Measurements from ENCODE around the gene BCL7A. TPM values are rescaled to one million over a fixed set of nuclear protein-coding genes. Genes with fewer than 3 reads are reported as not detected.

Gene BCL7A
- total RNA-seq, 1 donor = 12.2 TPM

DNA sequence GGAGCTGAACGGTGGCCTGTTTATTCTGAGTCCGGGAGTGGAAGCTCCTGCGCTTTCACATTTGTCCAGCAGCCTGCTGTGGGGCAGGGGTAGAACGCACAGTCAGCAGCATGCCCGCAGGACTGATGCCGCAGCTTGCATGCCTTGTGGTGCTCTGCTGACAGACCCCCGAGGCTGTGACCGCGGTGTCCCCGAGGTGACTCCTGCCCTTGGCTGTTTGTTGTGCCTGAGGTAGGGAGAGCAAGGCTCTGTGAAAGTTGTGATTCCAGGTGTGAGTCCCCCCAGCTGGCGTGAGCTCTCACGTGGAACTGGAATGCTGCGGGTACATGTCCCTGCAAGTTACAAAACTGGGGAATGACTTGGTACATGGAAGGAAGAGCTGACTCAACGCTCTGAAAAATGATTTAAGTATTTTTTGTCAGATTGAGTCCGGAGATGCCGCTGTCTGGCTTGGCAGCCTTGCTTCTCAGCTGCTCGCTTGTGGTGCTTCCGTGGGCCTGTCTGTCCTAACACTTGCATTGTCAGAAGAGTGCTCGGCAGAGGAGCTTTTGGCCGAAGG is 75.0 kb downstream of the BCL7A start:
- DNase-seq (ENCODE audit: low read depth) = peak; percentile 42
- no peak overlapping the region for H3K4me3 ChIP-seq (ENCODE audit: low read depth, low read length)
- TF ChIP-seq, protein P1, sequence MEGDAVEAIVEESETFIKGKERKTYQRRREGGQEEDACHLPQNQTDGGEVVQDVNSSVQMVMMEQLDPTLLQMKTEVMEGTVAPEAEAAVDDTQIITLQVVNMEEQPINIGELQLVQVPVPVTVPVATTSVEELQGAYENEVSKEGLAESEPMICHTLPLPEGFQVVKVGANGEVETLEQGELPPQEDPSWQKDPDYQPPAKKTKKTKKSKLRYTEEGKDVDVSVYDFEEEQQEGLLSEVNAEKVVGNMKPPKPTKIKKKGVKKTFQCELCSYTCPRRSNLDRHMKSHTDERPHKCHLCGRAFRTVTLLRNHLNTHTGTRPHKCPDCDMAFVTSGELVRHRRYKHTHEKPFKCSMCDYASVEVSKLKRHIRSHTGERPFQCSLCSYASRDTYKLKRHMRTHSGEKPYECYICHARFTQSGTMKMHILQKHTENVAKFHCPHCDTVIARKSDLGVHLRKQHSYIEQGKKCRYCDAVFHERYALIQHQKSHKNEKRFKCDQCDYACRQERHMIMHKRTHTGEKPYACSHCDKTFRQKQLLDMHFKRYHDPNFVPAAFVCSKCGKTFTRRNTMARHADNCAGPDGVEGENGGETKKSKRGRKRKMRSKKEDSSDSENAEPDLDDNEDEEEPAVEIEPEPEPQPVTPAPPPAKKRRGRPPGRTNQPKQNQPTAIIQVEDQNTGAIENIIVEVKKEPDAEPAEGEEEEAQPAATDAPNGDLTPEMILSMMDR (IDR thresholded peaks at IDR 0.05; ENCODE audit: insufficient read depth, low read length) = no peak

DNA sequence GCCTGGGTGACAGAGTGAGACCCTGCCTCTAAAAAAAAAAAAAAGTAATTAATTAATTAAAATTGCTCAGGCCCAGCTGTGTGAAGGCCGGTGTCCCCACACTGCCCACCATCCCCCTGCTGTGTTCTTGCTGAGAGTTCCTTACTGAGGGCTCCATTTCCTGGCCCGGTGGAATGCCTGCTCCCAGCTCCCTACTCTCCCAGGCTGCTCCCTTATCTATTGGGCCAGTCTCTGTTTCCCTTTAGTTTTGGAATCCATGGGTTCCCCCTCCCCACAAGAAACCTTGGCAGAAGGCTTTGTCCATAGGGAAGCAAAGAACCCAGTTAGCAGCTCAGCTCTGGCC is 75.9 kb downstream of the BCL7A start:
- DNase-seq (ENCODE audit: low read depth) = no peak
- TF ChIP-seq, protein P1 (IDR thresholded peaks at IDR 0.05; ENCODE audit: insufficient read depth, low read length) = no peak
- H3K4me3 ChIP-seq (ENCODE audit: low read depth, low read length) = no peak overlapping the region

DNA sequence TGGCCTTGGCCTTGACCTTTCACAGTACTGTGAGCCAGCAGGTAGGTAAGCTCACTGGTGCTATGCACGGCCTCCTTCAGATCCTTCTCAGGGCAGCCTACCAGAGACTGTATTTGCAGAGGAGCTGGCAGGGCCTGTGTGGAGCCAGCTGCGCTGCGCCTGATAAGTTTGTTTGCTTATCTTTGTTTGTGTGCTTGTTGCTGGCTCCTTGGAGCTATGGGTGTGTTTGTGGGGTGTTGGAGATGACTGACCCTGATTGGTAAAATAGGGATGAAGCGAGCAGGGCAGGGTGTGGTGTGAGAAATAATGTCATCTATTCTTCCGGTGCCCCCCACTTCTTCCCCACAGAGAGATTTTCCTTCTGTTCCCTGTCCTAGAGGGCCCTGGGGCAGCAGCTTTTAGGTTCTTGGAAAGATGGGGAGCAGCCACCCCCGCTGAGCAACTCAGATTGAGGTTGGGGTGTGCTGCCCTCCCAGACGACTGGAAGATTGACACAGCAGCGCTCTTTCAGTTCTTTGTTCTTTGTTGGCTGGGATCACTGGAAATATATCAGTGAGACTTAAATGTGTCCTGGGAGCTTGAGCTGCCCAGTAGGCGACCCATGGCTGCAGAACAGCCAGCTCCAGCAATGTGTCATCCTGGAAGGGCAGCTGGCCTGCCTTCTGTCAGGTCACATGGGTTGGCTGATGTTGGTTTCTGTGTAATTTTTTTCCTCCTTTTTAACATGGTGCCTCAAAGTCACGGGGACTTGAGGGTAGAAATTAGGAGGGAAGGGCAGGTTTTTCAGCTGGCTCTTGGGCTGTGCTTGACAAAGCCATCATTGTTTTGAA is 76.5 kb downstream of the BCL7A start:
- no peak overlapping the region for H3K4me3 ChIP-seq (ENCODE audit: low read depth, low read length)
- TF ChIP-seq, protein P1 (IDR thresholded peaks at IDR 0.05; ENCODE audit: insufficient read depth, low read length) = no peak
- peak; percentile 84 for DNase-seq (ENCODE audit: low read depth)

DNA sequence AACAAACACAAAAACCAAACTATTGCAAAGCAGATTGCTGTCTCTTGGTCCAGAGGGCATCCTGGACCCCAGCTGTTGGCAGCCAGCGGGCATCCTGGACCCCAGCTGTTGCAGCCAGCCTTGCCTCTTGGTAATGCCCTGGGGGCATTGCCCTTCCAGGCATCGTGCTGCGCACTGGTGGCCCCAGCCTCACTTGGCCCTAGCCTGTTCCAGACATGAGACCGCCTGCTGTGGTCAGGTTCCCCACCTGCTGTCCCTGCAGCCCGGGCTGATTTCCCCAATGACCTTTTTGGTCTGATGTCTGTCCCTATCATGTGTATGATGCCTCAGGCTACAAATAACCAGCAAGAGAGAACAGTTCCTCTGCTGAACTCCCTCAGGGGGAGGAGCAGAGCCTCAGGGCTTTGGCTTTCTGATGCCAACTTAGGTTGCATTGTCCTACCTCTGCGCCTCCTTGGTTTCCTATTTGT is 77.6 kb downstream of the BCL7A start:
- no peak overlapping the region for H3K4me3 ChIP-seq (ENCODE audit: low read depth, low read length)
- no peak for DNase-seq (ENCODE audit: low read depth)
- TF ChIP-seq, protein P1 (IDR thresholded peaks at IDR 0.05; ENCODE audit: insufficient read depth, low read length) = no peak

DNA sequence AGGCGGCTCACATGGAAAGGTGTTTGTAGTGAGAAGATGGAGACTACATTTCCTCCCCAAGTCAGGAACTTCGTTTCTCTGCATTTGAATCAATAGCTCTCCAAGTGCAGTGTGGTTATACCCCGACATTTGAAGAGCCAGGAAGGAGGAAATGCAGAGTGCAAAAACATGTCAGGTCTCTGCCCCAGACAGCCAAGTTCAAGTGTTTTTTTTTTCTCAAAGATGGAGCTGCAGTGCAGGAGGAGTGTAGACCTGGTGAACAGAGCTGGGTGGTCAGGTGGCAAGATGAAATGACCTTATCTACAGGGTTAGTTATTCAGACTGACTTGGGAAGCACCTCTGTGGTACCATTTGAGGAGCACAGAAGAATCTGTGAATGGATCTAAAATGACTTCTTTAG is 78.2 kb downstream of the BCL7A start:
- no peak overlapping the region for H3K4me3 ChIP-seq (ENCODE audit: low read depth, low read length)
- DNase-seq (ENCODE audit: low read depth) = no peak
- TF ChIP-seq, protein P1 (IDR thresholded peaks at IDR 0.05; ENCODE audit: insufficient read depth, low read length) = no peak

DNA sequence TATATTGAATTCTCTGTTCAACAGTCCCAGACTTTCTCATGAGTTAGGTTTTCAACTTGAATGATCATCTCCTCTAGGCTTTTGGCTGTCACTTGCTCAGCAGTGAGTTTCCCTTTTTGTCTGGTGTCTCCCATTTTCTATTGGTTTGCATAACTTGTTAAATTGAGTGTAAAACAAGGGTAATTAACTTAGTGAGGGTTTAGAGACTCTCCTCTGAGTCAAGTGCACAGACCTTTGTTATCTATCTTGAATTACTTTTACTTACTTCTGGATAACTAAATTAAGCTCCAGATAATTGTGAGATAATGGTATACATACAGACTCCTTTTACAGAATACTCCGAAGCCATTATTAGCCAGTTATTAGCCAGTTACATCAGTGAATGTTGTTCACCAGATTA is 78.9 kb downstream of the BCL7A start:
- TF ChIP-seq, protein P1 (IDR thresholded peaks at IDR 0.05; ENCODE audit: insufficient read depth, low read length) = no peak
- DNase-seq (ENCODE audit: low read depth) = no peak
- H3K4me3 ChIP-seq (ENCODE audit: low read depth, low read length) = no peak overlapping the region
